ENCODE results near the gene LGR4. TPM values are rescaled to one million over a fixed set of nuclear protein-coding genes. Genes with fewer than 3 reads are reported as not detected.

Gene LGR4
- polyA plus RNA-seq, 4 donors = 132 to 156 (median 151) TPM

Other genes with a start within 250 kb of the LGR4 start
- gene CCDC34, start 109.6 kb downstream of the LGR4 start, polyA plus RNA-seq (ENCODE audit: insufficient read length in 4 of 4) = 10 to 100 TPM; 19.6 to 25.2 (median 23.6) TPM
- 10 to 100 TPM; 19.9 to 32.0 (median 29.3) TPM for gene LIN7C, start 34.0 kb upstream of the LGR4 start, polyA plus RNA-seq (ENCODE audit: insufficient read length in 4 of 4)
- gene BDNF, start 227.7 kb upstream of the LGR4 start, polyA plus RNA-seq (ENCODE audit: insufficient read length in 4 of 4) = 1 to 10 TPM; 1.4 to 2.2 (median 1.7) TPM

All from right renal pelvis (tissue), 4 donors.